Measurements from ENCODE around the gene GABPB2.

DNA sequence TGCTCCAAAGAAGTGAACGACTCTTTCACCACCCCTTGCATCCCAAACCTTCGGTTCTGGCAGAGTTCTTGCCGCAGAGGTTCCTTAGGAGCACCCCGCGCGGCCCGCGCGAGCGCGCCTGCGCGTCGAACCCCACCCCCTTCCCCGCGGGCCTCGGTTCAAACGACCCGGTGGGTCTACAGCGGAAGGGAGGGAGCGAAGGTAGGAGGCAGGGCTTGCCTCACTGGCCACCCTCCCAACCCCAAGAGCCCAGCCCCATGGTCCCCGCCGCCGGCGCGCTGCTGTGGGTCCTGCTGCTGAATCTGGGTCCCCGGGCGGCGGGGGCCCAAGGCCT lies 23.0 kb upstream of the GABPB2 start, which contains the start of gene C1orf56:
- no peak for TF ChIP-seq TAF1 (conservative IDR thresholded peaks at IDR 0.05)
- TF ChIP-seq, protein P1, sequence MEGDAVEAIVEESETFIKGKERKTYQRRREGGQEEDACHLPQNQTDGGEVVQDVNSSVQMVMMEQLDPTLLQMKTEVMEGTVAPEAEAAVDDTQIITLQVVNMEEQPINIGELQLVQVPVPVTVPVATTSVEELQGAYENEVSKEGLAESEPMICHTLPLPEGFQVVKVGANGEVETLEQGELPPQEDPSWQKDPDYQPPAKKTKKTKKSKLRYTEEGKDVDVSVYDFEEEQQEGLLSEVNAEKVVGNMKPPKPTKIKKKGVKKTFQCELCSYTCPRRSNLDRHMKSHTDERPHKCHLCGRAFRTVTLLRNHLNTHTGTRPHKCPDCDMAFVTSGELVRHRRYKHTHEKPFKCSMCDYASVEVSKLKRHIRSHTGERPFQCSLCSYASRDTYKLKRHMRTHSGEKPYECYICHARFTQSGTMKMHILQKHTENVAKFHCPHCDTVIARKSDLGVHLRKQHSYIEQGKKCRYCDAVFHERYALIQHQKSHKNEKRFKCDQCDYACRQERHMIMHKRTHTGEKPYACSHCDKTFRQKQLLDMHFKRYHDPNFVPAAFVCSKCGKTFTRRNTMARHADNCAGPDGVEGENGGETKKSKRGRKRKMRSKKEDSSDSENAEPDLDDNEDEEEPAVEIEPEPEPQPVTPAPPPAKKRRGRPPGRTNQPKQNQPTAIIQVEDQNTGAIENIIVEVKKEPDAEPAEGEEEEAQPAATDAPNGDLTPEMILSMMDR (IDR thresholded peaks at IDR 0.05; ENCODE audit: low read depth, low read length, missing input control): no peak
- TF ChIP-seq, protein P2, sequence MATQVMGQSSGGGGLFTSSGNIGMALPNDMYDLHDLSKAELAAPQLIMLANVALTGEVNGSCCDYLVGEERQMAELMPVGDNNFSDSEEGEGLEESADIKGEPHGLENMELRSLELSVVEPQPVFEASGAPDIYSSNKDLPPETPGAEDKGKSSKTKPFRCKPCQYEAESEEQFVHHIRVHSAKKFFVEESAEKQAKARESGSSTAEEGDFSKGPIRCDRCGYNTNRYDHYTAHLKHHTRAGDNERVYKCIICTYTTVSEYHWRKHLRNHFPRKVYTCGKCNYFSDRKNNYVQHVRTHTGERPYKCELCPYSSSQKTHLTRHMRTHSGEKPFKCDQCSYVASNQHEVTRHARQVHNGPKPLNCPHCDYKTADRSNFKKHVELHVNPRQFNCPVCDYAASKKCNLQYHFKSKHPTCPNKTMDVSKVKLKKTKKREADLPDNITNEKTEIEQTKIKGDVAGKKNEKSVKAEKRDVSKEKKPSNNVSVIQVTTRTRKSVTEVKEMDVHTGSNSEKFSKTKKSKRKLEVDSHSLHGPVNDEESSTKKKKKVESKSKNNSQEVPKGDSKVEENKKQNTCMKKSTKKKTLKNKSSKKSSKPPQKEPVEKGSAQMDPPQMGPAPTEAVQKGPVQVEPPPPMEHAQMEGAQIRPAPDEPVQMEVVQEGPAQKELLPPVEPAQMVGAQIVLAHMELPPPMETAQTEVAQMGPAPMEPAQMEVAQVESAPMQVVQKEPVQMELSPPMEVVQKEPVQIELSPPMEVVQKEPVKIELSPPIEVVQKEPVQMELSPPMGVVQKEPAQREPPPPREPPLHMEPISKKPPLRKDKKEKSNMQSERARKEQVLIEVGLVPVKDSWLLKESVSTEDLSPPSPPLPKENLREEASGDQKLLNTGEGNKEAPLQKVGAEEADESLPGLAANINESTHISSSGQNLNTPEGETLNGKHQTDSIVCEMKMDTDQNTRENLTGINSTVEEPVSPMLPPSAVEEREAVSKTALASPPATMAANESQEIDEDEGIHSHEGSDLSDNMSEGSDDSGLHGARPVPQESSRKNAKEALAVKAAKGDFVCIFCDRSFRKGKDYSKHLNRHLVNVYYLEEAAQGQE (IDR thresholded peaks at IDR 0.05): no peak

Data from liver (tissue), 3 donors.